GM12878 (cell line): ENCODE results near the gene TBC1D25. TPM values are rescaled to one million over a fixed set of nuclear protein-coding genes. Genes with fewer than 3 reads are reported as not detected.

Experiments used
- ATAC-seq: fragments of 200-7000 bp; cut with Tn5 transposase; 3 replicates; pipeline ENCODE4 v1.9.1; 2020; ENCODE audit warnings: mild to moderate bottlenecking, moderate library complexity
- BruUV-seq: library from RNA; stranded (reverse); fragments of 400-500 nt; replicated peaks from 2 replicates; lab custom pipeline; 2021; lab: Mats Ljungman, UMichigan
- CTCF ChIA-PET: fragments of 300-600 bp; sonication (Branson Sonifier 250); formaldehyde crosslinking; extraction: SDS; loops from one replicate; lab custom pipeline; 2021; ENCODE audit warnings: inconsistent platforms; lab: Yijun Ruan, JAX
- POLR2A ChIA-PET: fragments of 350-600 bp; formaldehyde crosslinking; extraction: SDS; loops from one replicate; lab custom pipeline; 2021; ENCODE audit warnings: inconsistent platforms; lab: Charles Lee
- RAD21 ChIA-PET: fragments of 300-600 bp; sonication (Branson Sonifier 250); formaldehyde crosslinking; loops from one replicate; lab custom pipeline; 2023; ENCODE audit warnings: antibody characterized with exemption; ENCODE audit not compliant: unreplicated experiment; lab: Charles Lee
- SMC1A ChIA-PET: fragments of 300-600 bp; sonication (Branson Sonifier 250); formaldehyde crosslinking; loops from one replicate; lab custom pipeline; 2023; ENCODE audit not compliant: unreplicated experiment, uncharacterized antibody; lab: Charles Lee
- DNase-seq: peaks from one replicate; pipeline ENCODE4 v3.0.0-alpha.2; 2011; ENCODE audit warnings: low read depth, low spot score
- FAIRE-seq: peaks from 3 replicates; lab custom pipeline; 2011; peaks lifted over from hg19 to GRCh38; lab: Jason Lieb, UNC
- H2AFZ ChIP-seq: 2 replicates; pipeline ENCODE4 v1.6.0; 2011; ENCODE audit warnings: low read depth, low read length, control low read depth; ENCODE audit not compliant: control insufficient read depth
- H3K27ac ChIP-seq: 2 replicates; pipeline ENCODE4 v1.5.1; 2011; ENCODE audit warnings: control low read depth; ENCODE audit not compliant: control insufficient read depth, insufficient read depth
- H3K27me3 ChIP-seq, 2 experiments: replicated peaks in 1 of 2; 2 replicates each; pipeline versions ENCODE4 v1.6.0 to v1.6.1; 2011; ENCODE audit warnings: low read length in 1 of 2; ENCODE audit not compliant: control insufficient read depth in 2 of 2, insufficient read depth in 2 of 2
- H3K36me3 ChIP-seq, 2 experiments: 2 replicates each; pipeline ENCODE4 v1.5.1; 2011; ENCODE audit warnings: low read length in 1 of 2; ENCODE audit not compliant: control insufficient read depth in 2 of 2, insufficient read depth in 2 of 2
- H3K4me1 ChIP-seq: 2 replicates; pipeline ENCODE4 v1.6.1; 2011; ENCODE audit warnings: mild to moderate bottlenecking, low read length, moderate library complexity, mixed read lengths; ENCODE audit not compliant: control insufficient read depth, insufficient read depth
- H3K4me2 ChIP-seq: 2 replicates; pipeline ENCODE4 v1.6.0; 2011; ENCODE audit warnings: control low read depth; ENCODE audit not compliant: control insufficient read depth, insufficient read depth
- H3K4me3 ChIP-seq: fragments of 200-600 bp; sonication (generic); 2 replicates; pipeline ENCODE4 v1.5.1; 2016
- H3K79me2 ChIP-seq: 2 replicates; pipeline ENCODE4 v1.6.0; 2011; ENCODE audit warnings: low read length; ENCODE audit not compliant: control insufficient read depth, insufficient read depth
- H3K9ac ChIP-seq: 2 replicates; pipeline ENCODE4 v1.8.0; 2011; ENCODE audit warnings: low read length, control low read depth, mixed read lengths; ENCODE audit not compliant: control insufficient read depth, insufficient read depth
- H3K9me3 ChIP-seq: replicated peaks from 3 replicates; pipeline ENCODE4 v1.5.1; 2011; ENCODE audit warnings: mild to moderate bottlenecking, low read length; ENCODE audit not compliant: control insufficient read depth, insufficient read depth
- H4K20me1 ChIP-seq: 2 replicates; pipeline ENCODE4 v1.6.0; 2011; ENCODE audit not compliant: control insufficient read depth, insufficient read depth
- GATAD2B ChIP-seq: fragments of 450-650 bp; conservative IDR thresholded peaks from 2 replicates; pipeline ENCODE4 v1.6.1; 2017; ENCODE audit warnings: low read depth, mild to moderate bottlenecking, moderate library complexity
- IRF5 ChIP-seq: fragments of 450-650 bp; IDR thresholded peaks from 2 replicates; pipeline ENCODE4 v1.6.1; 2017; ENCODE audit warnings: borderline replicate concordance
- NFXL1 ChIP-seq: fragments of 450-650 bp; IDR thresholded peaks from 2 replicates; pipeline ENCODE4 v1.6.1; 2017; ENCODE audit warnings: antibody characterized with exemption, mild to moderate bottlenecking, borderline replicate concordance
- PKNOX1 ChIP-seq: fragments of 450-650 bp; IDR thresholded peaks from 2 replicates; pipeline ENCODE4 v1.6.1; 2016; ENCODE audit warnings: mild to moderate bottlenecking
- POLR2A ChIP-seq: IDR thresholded peaks from 2 replicates; pipeline ENCODE4 v1.6.1; 2011; ENCODE audit warnings: low read depth, mild to moderate bottlenecking, low read length
- RBBP5 ChIP-seq: fragments of 200-600 bp; sonication (generic); conservative IDR thresholded peaks from 2 replicates; pipeline ENCODE4 v1.6.1; 2016
- WGBS: methylation state at CpG from one replicate; pipeline ENCODE4 v1.1.6; 2016; ENCODE audit warnings: low lambda C conversion rate; ENCODE audit not compliant: insufficient replicate concordance, insufficient coverage; ENCODE audit errors: missing lambda C conversion rate; 5-methylcytosine and 5-hydroxymethylcytosine counted together
- in situ Hi-C: fragments of 300-500 bp; cut with MboI; formaldehyde crosslinking; loops from 9 replicates; pipeline ENCODE4 v1.14.3; 2018; ENCODE audit warnings: mixed read lengths
- intact Hi-C: fragments of 100-400 bp; cut with micrococcal nuclease; formaldehyde crosslinking; loops from one replicate; pipeline ENCODE4 v1.14.2; 2022; ENCODE audit not compliant: unreplicated experiment
- polyA plus RNA-seq, 11 experiments: library from polyadenylated mRNA; depleted of rRNA in 4 of 11; unstranded in 6 of 11; stranded (reverse) in 5 of 11; fragments of >200 nt; fragmentation: Nextera tagmentation in 4 of 11; fragmentation: Illumina TruSeq in 1 of 11; extraction: Ambion mirVana in 4 of 11; extraction: Trizol in 1 of 11; gene quantifications; 1 replicate in 1 of 11; 2 replicates in 10 of 11; pipeline versions ENCODE4 v1.2.1 to v1.2.3, GENCODE V29; 2011 to 2016; ENCODE audit warnings: inconsistent platforms in 2 of 11, missing spikeins in 2 of 11, low read depth in 1 of 11
- total RNA-seq, 4 experiments: library from RNA; depleted of rRNA in 3 of 4; stranded (reverse); fragments of >200 nt in 3 of 4; fragmentation: Illumina TruSeq in 1 of 4; extraction: Trizol in 1 of 4; gene quantifications; 2 replicates each; pipeline versions ENCODE4 v1.2.1 to v1.2.3, GENCODE V29; 2013 to 2021

The TBC1D25 gene
- total and polyA plus RNA-seq, 10 of the 15 experiments (the other 5 are each of a cell fraction or from before 2014, with no cell fraction given) = 0.79 to 17.3 (median 10.0) TPM

GRCh38 chrX:48496660-48497059 lies 42.9 kb upstream of the TBC1D25 start:
- H4K20me1 ChIP-seq = no peaks in the 10 kb centered on the region
- H3K27ac ChIP-seq = no peak overlapping the region
- no peak for FAIRE-seq
- no peak for ATAC-seq
- H3K79me2 ChIP-seq = no peaks in the 10 kb centered on the region
- no peaks in the 10 kb centered on the region for H3K4me1 ChIP-seq
- POLR2A ChIA-PET = no interaction called here
- H3K4me2 ChIP-seq = no peak overlapping the region
- no peaks in the 10 kb centered on the region for H3K9me3 ChIP-seq
- no peak for TF ChIP-seq GATAD2B
- TF ChIP-seq NFXL1 = no peak
- TF ChIP-seq RBBP5 = no peak
- no peak for TF ChIP-seq PKNOX1
- in situ Hi-C loops (loop anchor here (10.0 kb wide), 1 partner anchor 412 kb away; no protein-coding TSS in a partner anchor), intact Hi-C loops (no loop called here)
- no peak for DNase-seq
- no peak overlapping the region for H3K9ac ChIP-seq
- SMC1A ChIA-PET = no interaction called here
- 47% methylated on average over 4 of the region's 4 CpGs for WGBS
- CTCF ChIA-PET = interaction anchor here (0.5 to 1.6 kb wide), 2 partner anchors 23 to 414 kb away, joined by 3 read pairs; no protein-coding TSS in a partner anchor
- no peak overlapping the region for H2AFZ ChIP-seq
- no peak overlapping the region for H3K4me3 ChIP-seq
- H3K36me3 ChIP-seq = no peaks in the 10 kb centered on the region
- RAD21 ChIA-PET = no interaction called here
- BruUV-seq = no TSS peak
- no peaks in the 10 kb centered on the region for H3K27me3 ChIP-seq

GRCh38 chrX:48497871-48498270 lies 41.6 kb upstream of the TBC1D25 start:
- Histone ChIP-seq H3K27ac (no peak overlapping the region), H3K4me1 (no peaks in the 10 kb centered on the region), H3K36me3 (no peaks in the 10 kb centered on the region), H3K27me3 (no peaks in the 10 kb centered on the region), H3K9me3 (no peaks in the 10 kb centered on the region), H3K9ac (no peak overlapping the region), H3K4me2 (no peak overlapping the region), H3K4me3 (no peak overlapping the region), H4K20me1 (no peaks in the 10 kb centered on the region), H3K79me2 (no peaks in the 10 kb centered on the region), H2AFZ (no peak overlapping the region)
- DNase-seq = no peak
- 19% methylated on average over 4 of the region's 5 CpGs for WGBS
- POLR2A ChIA-PET = no interaction called here
- no peak for ATAC-seq
- SMC1A ChIA-PET = no interaction called here
- FAIRE-seq = no peak
- no peak for TF ChIP-seq IRF5
- no peak for TF ChIP-seq POLR2A
- RAD21 ChIA-PET = no interaction called here
- CTCF ChIA-PET = interaction anchor here (1.6 kb wide), 1 partner anchor 415 kb away, joined by 3 read pairs; no protein-coding TSS in a partner anchor
- no TSS peak for BruUV-seq
- in situ Hi-C loops = loop anchor here (10.0 kb wide), 1 partner anchor 413 kb away; no protein-coding TSS in a partner anchor
- intact Hi-C loops = no loop called here
